Vagina (tissue), 2 donors: ENCODE data around the gene TRABD2B. TPM values are rescaled to one million over a fixed set of nuclear protein-coding genes. Genes with fewer than 3 reads are reported as not detected.

Experiments used
- DNase-seq, 2 donors: peaks; one replicate each; pipeline ENCODE4 v3.0.0-alpha.2; 2017; ENCODE audit errors: extremely low spot score in 2 of 2
- H3K27ac ChIP-seq: fragments of 200-600 bp; sonication (generic); one replicate; pipeline ENCODE4 v1.5.1; 2019
- H3K27me3 ChIP-seq: fragments of 200-600 bp; sonication (generic); one replicate; pipeline ENCODE4 v1.5.1; 2019
- H3K36me3 ChIP-seq, 2 donors: fragments of 200-600 bp; sonication (generic); one replicate each; pipeline ENCODE4 v1.5.1; 2017 to 2019
- H3K4me1 ChIP-seq: fragments of 200-600 bp; sonication (generic); one replicate; pipeline ENCODE4 v1.5.1; 2019
- H3K4me3 ChIP-seq, 2 donors: fragments of 200-600 bp; sonication (generic); 1 replicate in 1 of 2; 2 replicates in 1 of 2; pipeline ENCODE4 v1.5.1; 2016 to 2019
- H3K9me3 ChIP-seq: fragments of 200-600 bp; sonication (generic); one replicate; pipeline ENCODE4 v1.5.1; 2019
- CTCF ChIP-seq, 3 experiments: fragments of 450-650 bp in 2 of 3; fragments of 200-600 bp in 1 of 3; sonication (generic) in 1 of 3; IDR thresholded peaks; one replicate each; pipeline ENCODE4 v1.5.1; 2017 to 2019; ENCODE audit warnings: antibody characterized with exemption in 3 of 3, mild to moderate bottlenecking in 2 of 3, moderate library complexity in 2 of 3
- POLR2A ChIP-seq, 2 donors: fragments of 450-650 bp; IDR thresholded peaks; one replicate each; pipeline ENCODE4 v1.6.1; 2017; ENCODE audit warnings: antibody characterized with exemption in 2 of 2, mild to moderate bottlenecking in 2 of 2, moderate library complexity in 2 of 2
- POLR2AphosphoS5 ChIP-seq, 2 donors: sonication (generic); formaldehyde crosslinking; IDR thresholded peaks; one replicate each; pipeline ENCODE4 v1.9.0; 2017; ENCODE audit warnings: antibody characterized with exemption in 2 of 2, mild to moderate bottlenecking in 2 of 2, low read depth in 1 of 2; ENCODE audit not compliant: insufficient read depth in 1 of 2
- intact Hi-C: fragments of 100-400 bp; cut with DNase I; formaldehyde crosslinking; loops from one replicate; pipeline ENCODE4 v1.15.1; 2023
- total RNA-seq: library from RNA; depleted of rRNA; stranded (reverse); fragments of >200 nt; gene quantifications from one replicate; pipeline ENCODE4 v1.2.3, GENCODE V29; 2016

The TRABD2B gene
- total RNA-seq, 1 donor from 2014 or later = 5.6 TPM

- Histone ChIP-seq H3K9me3 (no peaks in the 10 kb centered on the region), H3K27me3 (no peaks in the 10 kb centered on the region), H3K36me3 (no peaks in the 10 kb centered on the region), H3K27ac (no peak overlapping the region), H3K4me1 (peaks cover 17% of the 10 kb centered on the region), H3K4me3 (no peak overlapping the region)
- DNase-seq = no peak
- TF ChIP-seq POLR2AphosphoS5 (IDR thresholded peaks at IDR 0.05; ENCODE audit: insufficient read depth in 1 of 2, low read depth in 1 of 2) (no peak), POLR2A (IDR thresholded peaks at IDR 0.05) (no peak), CTCF (IDR thresholded peaks at IDR 0.05) (no peak)
- intact Hi-C loops = no loop called here
Observed at GRCh38 chr1:47803815-47804501, 193.2 kb downstream of the TRABD2B start.

- H3K4me3 ChIP-seq = no peak overlapping the region
- H3K27me3 ChIP-seq = no peaks in the 10 kb centered on the region
- H3K9me3 ChIP-seq = no peaks in the 10 kb centered on the region
- intact Hi-C loops = no loop called here
- H3K27ac ChIP-seq = no peak overlapping the region
- no peak for DNase-seq
- no peak for TF ChIP-seq POLR2AphosphoS5 (IDR thresholded peaks at IDR 0.05; ENCODE audit: insufficient read depth in 1 of 2, low read depth in 1 of 2)
- TF ChIP-seq POLR2A (IDR thresholded peaks at IDR 0.05) = no peak
- no peak for TF ChIP-seq CTCF (IDR thresholded peaks at IDR 0.05)
- H3K4me1 ChIP-seq = peaks cover 14% of the 10 kb centered on the region
- no peaks in the 10 kb centered on the region for H3K36me3 ChIP-seq
Observed at GRCh38 chr1:47797575-47797974, 199.6 kb downstream of the TRABD2B start.

- TF ChIP-seq POLR2A (IDR thresholded peaks at IDR 0.05) = no peak
- no peak for DNase-seq
- Histone ChIP-seq H3K27ac (no peak overlapping the region), H3K4me3 (no peak overlapping the region), H3K9me3 (no peaks in the 10 kb centered on the region), H3K36me3 (no peaks in the 10 kb centered on the region), H3K4me1 (peaks cover 14% of the 10 kb centered on the region), H3K27me3 (no peaks in the 10 kb centered on the region)
- intact Hi-C loops = no loop called here
Observed at GRCh38 chr1:47796626-47797025, 200.6 kb downstream of the TRABD2B start.

- no peak overlapping the region for H3K27ac ChIP-seq
- H3K4me3 ChIP-seq = no peak overlapping the region
- H3K36me3 ChIP-seq = no peaks in the 10 kb centered on the region
- H3K27me3 ChIP-seq = no peaks in the 10 kb centered on the region
- intact Hi-C loops = no loop called here
- H3K4me1 ChIP-seq = peaks cover 14% of the 10 kb centered on the region
- DNase-seq = no peak
- TF ChIP-seq POLR2A (IDR thresholded peaks at IDR 0.05) (no peak), CTCF (IDR thresholded peaks at IDR 0.05) (no peak), POLR2AphosphoS5 (IDR thresholded peaks at IDR 0.05; ENCODE audit: insufficient read depth in 1 of 2, low read depth in 1 of 2) (no peak)
- H3K9me3 ChIP-seq = no peaks in the 10 kb centered on the region
Observed at GRCh38 chr1:47795102-47795501, 202.1 kb downstream of the TRABD2B start.

- Histone ChIP-seq H3K4me3 (no peak overlapping the region), H3K4me1 (peaks cover 14% of the 10 kb centered on the region), H3K27me3 (no peaks in the 10 kb centered on the region), H3K9me3 (no peaks in the 10 kb centered on the region), H3K27ac (no peak overlapping the region), H3K36me3 (no peaks in the 10 kb centered on the region)
- intact Hi-C loops = no loop called here
- DNase-seq = no peak
- no peak for TF ChIP-seq POLR2AphosphoS5 (IDR thresholded peaks at IDR 0.05; ENCODE audit: insufficient read depth in 1 of 2, low read depth in 1 of 2)
- TF ChIP-seq CTCF (IDR thresholded peaks at IDR 0.05) = no peak
- TF ChIP-seq POLR2A (IDR thresholded peaks at IDR 0.05) = no peak
Observed at GRCh38 chr1:47794530-47794929, 202.7 kb downstream of the TRABD2B start.
